Measurements from ENCODE around the gene AGAP4. TPM values are rescaled to one million over a fixed set of nuclear protein-coding genes. Genes with fewer than 3 reads are reported as not detected.

AGAP4 gene
- polyA plus RNA-seq, 3 donors = 0.22 to 21.6 (median 0.47) TPM

DNA sequence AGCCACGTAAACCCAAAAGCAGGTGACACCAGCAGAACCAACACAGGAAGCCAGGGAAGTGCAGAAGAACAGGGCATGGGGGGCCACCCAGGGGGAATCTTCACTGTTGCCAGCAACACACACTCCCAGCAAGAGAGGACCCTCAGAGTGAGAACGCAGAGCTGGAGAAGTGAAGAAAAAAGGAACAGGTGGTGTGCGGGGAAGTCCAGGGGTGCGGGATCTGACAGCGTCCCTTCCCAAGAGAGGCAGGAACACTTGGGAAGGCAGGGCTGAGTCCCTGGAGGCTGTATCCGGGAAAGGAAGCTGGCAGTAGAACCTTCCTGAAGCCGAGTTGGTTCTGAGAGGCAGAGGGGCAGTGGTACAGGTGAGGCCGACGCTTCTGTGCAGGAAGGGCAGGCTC is 27.7 kb downstream of the AGAP4 start:
- H3K79me2 ChIP-seq (ENCODE audit: insufficient read depth, low read length) = no peaks in the 10 kb centered on the region
- H3K27ac Mint-ChIP-seq = peak overlapping the region in 2 of 7 donors; percentile 62 to 83
- H3K4me2 ChIP-seq (replicated peaks; ENCODE audit: extremely low read depth, low read length, poor library complexity, severe bottlenecking) = no peak overlapping the region
- no peaks in the 10 kb centered on the region for H3K4me1 ChIP-seq (ENCODE audit: control insufficient read depth in 1 of 2, insufficient read depth in 2 of 2, low read length in 2 of 2)
- TF ChIP-seq, protein P1, sequence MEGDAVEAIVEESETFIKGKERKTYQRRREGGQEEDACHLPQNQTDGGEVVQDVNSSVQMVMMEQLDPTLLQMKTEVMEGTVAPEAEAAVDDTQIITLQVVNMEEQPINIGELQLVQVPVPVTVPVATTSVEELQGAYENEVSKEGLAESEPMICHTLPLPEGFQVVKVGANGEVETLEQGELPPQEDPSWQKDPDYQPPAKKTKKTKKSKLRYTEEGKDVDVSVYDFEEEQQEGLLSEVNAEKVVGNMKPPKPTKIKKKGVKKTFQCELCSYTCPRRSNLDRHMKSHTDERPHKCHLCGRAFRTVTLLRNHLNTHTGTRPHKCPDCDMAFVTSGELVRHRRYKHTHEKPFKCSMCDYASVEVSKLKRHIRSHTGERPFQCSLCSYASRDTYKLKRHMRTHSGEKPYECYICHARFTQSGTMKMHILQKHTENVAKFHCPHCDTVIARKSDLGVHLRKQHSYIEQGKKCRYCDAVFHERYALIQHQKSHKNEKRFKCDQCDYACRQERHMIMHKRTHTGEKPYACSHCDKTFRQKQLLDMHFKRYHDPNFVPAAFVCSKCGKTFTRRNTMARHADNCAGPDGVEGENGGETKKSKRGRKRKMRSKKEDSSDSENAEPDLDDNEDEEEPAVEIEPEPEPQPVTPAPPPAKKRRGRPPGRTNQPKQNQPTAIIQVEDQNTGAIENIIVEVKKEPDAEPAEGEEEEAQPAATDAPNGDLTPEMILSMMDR (IDR thresholded peaks at IDR 0.05) = no peak
- 61% methylated on average over 4 of the region's 9 CpGs for WGBS (ENCODE audit: insufficient coverage)
- no peak for DNase-seq
- peaks cover 12% of the 10 kb centered on the region for H3K4me1 Mint-ChIP-seq
- H3K27me3 ChIP-seq (ENCODE audit: control insufficient read depth in 2 of 2, insufficient read depth in 2 of 2, low read length in 2 of 2) = no peaks in the 10 kb centered on the region
- H4K20me1 ChIP-seq (ENCODE audit: insufficient read depth, low read length) = no peaks in the 10 kb centered on the region
- peaks cover 0 to 4% of the 10 kb centered on the region in 2 donors for H3K36me3 Mint-ChIP-seq
- peaks cover 0 to 18% of the 10 kb centered on the region in 2 donors for H3K9me3 ChIP-seq (replicated peaks in 1 of 2; ENCODE audit: control insufficient read depth in 1 of 2, insufficient read depth in 1 of 2, low read length in 2 of 2)
- H3K9ac ChIP-seq (ENCODE audit: insufficient read depth, low read length, poor library complexity, severe bottlenecking) = no peak overlapping the region
- no peak overlapping the region for H3K4me3 Mint-ChIP-seq
- H3K27ac ChIP-seq (ENCODE audit: low read depth in 1 of 2, low read length in 2 of 2) = no peak overlapping the region
- no peak overlapping the region for H3K4me3 ChIP-seq (replicated peaks in 1 of 3; ENCODE audit: low read depth in 2 of 3, low read length in 3 of 3)
- H3K9me3 Mint-ChIP-seq = peaks cover 7 to 16% (median 10%) of the 10 kb centered on the region in 7 donors
- no peak overlapping the region for H2AFZ ChIP-seq (ENCODE audit: insufficient read depth, low read depth, low read length, poor library complexity, severe bottlenecking)
- H3K36me3 ChIP-seq (replicated peaks in 1 of 2; ENCODE audit: control insufficient read depth in 1 of 2, insufficient read depth in 2 of 2, low read length in 2 of 2) = no peaks in the 10 kb centered on the region
- intact Hi-C loops (cut with micrococcal nuclease) = no loop called here
- peaks cover 2 to 4% (median 3%) of the 10 kb centered on the region in 3 donors for H3K27me3 Mint-ChIP-seq (ENCODE audit: low read depth in 3 of 3)

DNA sequence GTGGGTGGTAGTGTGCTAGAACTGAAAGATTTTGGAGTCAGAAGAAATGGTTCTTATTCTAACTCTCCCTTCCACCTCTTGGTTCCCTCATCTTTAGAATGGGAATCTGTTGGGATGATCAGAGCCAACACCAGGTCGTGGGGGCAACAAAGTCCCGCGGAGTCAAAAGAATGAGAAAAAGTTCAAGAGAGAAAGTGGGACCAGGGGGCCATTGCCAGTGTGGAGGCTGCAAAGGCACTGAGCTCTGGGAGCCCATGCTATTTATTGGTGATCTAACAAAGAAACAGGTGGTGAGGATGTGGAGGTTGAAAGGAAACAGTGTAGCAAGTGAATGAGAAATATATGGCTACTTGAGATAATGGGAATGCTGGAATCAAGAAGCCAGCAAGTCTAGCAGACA is 29.4 kb downstream of the AGAP4 start:
- peaks cover 0 to 18% of the 10 kb centered on the region in 2 donors for H3K9me3 ChIP-seq (replicated peaks in 1 of 2; ENCODE audit: control insufficient read depth in 1 of 2, insufficient read depth in 1 of 2, low read length in 2 of 2)

More for the DNA sequence above, 29.4 kb downstream of the AGAP4 start:
- Histone ChIP-seq H3K4me1 (ENCODE audit: control insufficient read depth in 1 of 2, insufficient read depth in 2 of 2, low read length in 2 of 2) (no peaks in the 10 kb centered on the region), H4K20me1 (ENCODE audit: insufficient read depth, low read length) (no peaks in the 10 kb centered on the region), H2AFZ (ENCODE audit: insufficient read depth, low read depth, low read length, poor library complexity, severe bottlenecking) (no peak overlapping the region), H3K27me3 (ENCODE audit: control insufficient read depth in 2 of 2, insufficient read depth in 2 of 2, low read length in 2 of 2) (no peaks in the 10 kb centered on the region), H3K4me2 (replicated peaks; ENCODE audit: extremely low read depth, low read length, poor library complexity, severe bottlenecking) (no peak overlapping the region), H3K36me3 (replicated peaks in 1 of 2; ENCODE audit: control insufficient read depth in 1 of 2, insufficient read depth in 2 of 2, low read length in 2 of 2) (no peaks in the 10 kb centered on the region), H3K9ac (ENCODE audit: insufficient read depth, low read length, poor library complexity, severe bottlenecking) (no peak overlapping the region), H3K79me2 (ENCODE audit: insufficient read depth, low read length) (no peaks in the 10 kb centered on the region), H3K4me3 (replicated peaks in 1 of 3; ENCODE audit: low read depth in 2 of 3, low read length in 3 of 3) (no peak overlapping the region), H3K27ac (ENCODE audit: low read depth in 1 of 2, low read length in 2 of 2) (no peak overlapping the region)
- Mint-ChIP-seq H3K4me3 (no peak overlapping the region), H3K27me3 (ENCODE audit: low read depth in 3 of 3) (peaks cover 2 to 4% (median 3%) of the 10 kb centered on the region in 3 donors), H3K9me3 (peaks cover 7 to 16% (median 10%) of the 10 kb centered on the region in 7 donors), H3K36me3 (peaks cover 0 to 4% of the 10 kb centered on the region in 2 donors), H3K4me1 (peaks cover 12% of the 10 kb centered on the region), H3K27ac (no peak overlapping the region)
- no peak for DNase-seq
- intact Hi-C loops (cut with micrococcal nuclease) = no loop called here
- TF ChIP-seq, protein P1 (IDR thresholded peaks at IDR 0.05) = no peak
- WGBS (ENCODE audit: insufficient coverage) = 90% methylated on average over 3 of the region's 3 CpGs

Data from CD14-positive monocyte (primary cell).